ENCODE data around the gene TOP1.

TOP1 gene

GRCh38 chr20:41171736-41172295 lies 143.2 kb downstream of the TOP1 start:
- no peak for FAIRE-seq

GRCh38 chr20:41172296-41173140 lies 143.9 kb downstream of the TOP1 start:
- no peak for FAIRE-seq

GRCh38 chr20:41173161-41173721 lies 144.6 kb downstream of the TOP1 start:
- FAIRE-seq, result no peak

- no peak for FAIRE-seq
Measured at GRCh38 chr20:41173791-41174341, 145.2 kb downstream of the TOP1 start.

Data from A204.1 (cell line).